Neural cell (in vitro differentiated cells): ENCODE measurements around the gene CDH4. TPM values are rescaled to one million over a fixed set of nuclear protein-coding genes. Genes with fewer than 3 reads are reported as not detected.

Experiments used
- H2AFZ ChIP-seq: fragments of 200-600, 300-800 bp; sonication (generic), shearing (Covaris generic); 2 replicates; pipeline ENCODE4 v1.6.0; 2014; ENCODE audit warnings: low read depth, mild to moderate bottlenecking, antibody characterized with exemption, low read length, moderate library complexity
- H3F3A ChIP-seq: fragments of 200-600 bp; shearing (Covaris generic); 2 replicates; pipeline ENCODE4 v1.6.1; 2016; ENCODE audit warnings: mild to moderate bottlenecking, moderate library complexity, mixed read lengths, antibody characterized with exemption, low read length; ENCODE audit not compliant: insufficient read depth, poor library complexity, severe bottlenecking
- H3K27ac ChIP-seq: fragments of 200-600, 300-800 bp; sonication (generic), shearing (Covaris generic); 2 replicates; pipeline ENCODE4 v1.5.1; 2014; ENCODE audit warnings: mild to moderate bottlenecking, low read length, moderate library complexity
- H3K27me3 ChIP-seq: fragments of 300-800, 200-600 bp; sonication (generic), shearing (Covaris generic); 2 replicates; pipeline ENCODE4 v1.6.0; 2014; ENCODE audit warnings: mild to moderate bottlenecking, low read depth, low read length, moderate library complexity; ENCODE audit not compliant: insufficient read depth
- H3K36me3 ChIP-seq: fragments of 300-800, 200-600 bp; sonication (generic), shearing (Covaris generic); 2 replicates; pipeline ENCODE4 v1.5.1; 2014; ENCODE audit warnings: mild to moderate bottlenecking, antibody characterized with exemption, low read length, moderate library complexity; ENCODE audit not compliant: insufficient read depth
- H3K4me2 ChIP-seq: fragments of 300-800, 200-600 bp; sonication (generic), shearing (Covaris generic); 2 replicates; pipeline ENCODE4 v1.6.0; 2014; ENCODE audit warnings: mild to moderate bottlenecking, low read length
- H3K4me3 ChIP-seq: fragments of 300-800, 200-600 bp; sonication (generic), shearing (Covaris generic); 2 replicates; pipeline ENCODE4 v1.5.1; 2014; ENCODE audit warnings: mild to moderate bottlenecking, low read length, moderate library complexity
- H3K79me2 ChIP-seq: fragments of 200-600 bp; shearing (Covaris generic); replicated peaks from 2 replicates; pipeline ENCODE4 v1.6.0; 2014; ENCODE audit warnings: mild to moderate bottlenecking, low read length, moderate library complexity; ENCODE audit not compliant: insufficient read depth
- H3K9ac ChIP-seq: fragments of 300-800, 200-600 bp; sonication (generic), shearing (Covaris generic); 2 replicates; pipeline ENCODE4 v1.6.1; 2016; ENCODE audit warnings: mild to moderate bottlenecking, low read length, mixed read lengths
- H3K9me2 ChIP-seq: fragments of 200-600 bp; shearing (Covaris generic); 2 replicates; pipeline ENCODE4 v1.6.1; 2016; ENCODE audit warnings: mild to moderate bottlenecking, low read length, mixed read lengths; ENCODE audit not compliant: insufficient read depth
- H3K9me3 ChIP-seq: fragments of 200-600, 300-800 bp; sonication (generic), shearing (Covaris generic); 2 replicates; pipeline ENCODE4 v1.6.1; 2016; ENCODE audit warnings: mild to moderate bottlenecking, mixed run types, low read length, moderate library complexity, mixed read lengths
- H4K20me1 ChIP-seq: fragments of 200-600 bp; shearing (Covaris generic); 2 replicates; pipeline ENCODE4 v1.6.1; 2016; ENCODE audit warnings: mild to moderate bottlenecking, mixed run types; ENCODE audit not compliant: insufficient read depth
- CTCF ChIP-seq: fragments of 450-650 bp; IDR thresholded peaks from 2 replicates; pipeline ENCODE4 v1.5.1; 2014; ENCODE audit warnings: antibody characterized with exemption, mild to moderate bottlenecking, moderate library complexity; ENCODE audit not compliant: poor library complexity, severe bottlenecking
- EP300 ChIP-seq: fragments of 450-650 bp; conservative IDR thresholded peaks from 2 replicates; pipeline ENCODE4 v1.6.1; 2014; ENCODE audit warnings: antibody characterized with exemption, mild to moderate bottlenecking, moderate library complexity; ENCODE audit not compliant: poor library complexity, severe bottlenecking
- EZH2 ChIP-seq: fragments of 200-600, 300-800 bp; shearing (Covaris generic), sonication (generic); IDR thresholded peaks from 2 replicates; pipeline ENCODE4 v1.6.1; 2014; ENCODE audit warnings: antibody characterized with exemption, low read length, borderline replicate concordance, mild to moderate bottlenecking; ENCODE audit not compliant: insufficient read depth, poor library complexity, severe bottlenecking
- MXI1 ChIP-seq: fragments of 450-650 bp; conservative IDR thresholded peaks from 2 replicates; pipeline ENCODE4 v1.6.1; 2014; ENCODE audit warnings: antibody characterized with exemption, mild to moderate bottlenecking; ENCODE audit not compliant: poor library complexity, severe bottlenecking
- POLR2AphosphoS5 ChIP-seq: IDR thresholded peaks from 2 replicates; pipeline ENCODE4 v1.6.1; 2012
- RAD21 ChIP-seq: fragments of 450-650 bp; conservative IDR thresholded peaks from 2 replicates; pipeline ENCODE4 v1.6.1; 2014; ENCODE audit warnings: antibody characterized with exemption, mild to moderate bottlenecking, moderate library complexity
- SMC3 ChIP-seq: fragments of 450-650 bp; conservative IDR thresholded peaks from 2 replicates; pipeline ENCODE4 v1.6.1; 2014; ENCODE audit warnings: antibody characterized with exemption, mild to moderate bottlenecking, moderate library complexity; ENCODE audit not compliant: poor library complexity
- TAF1 ChIP-seq: IDR thresholded peaks from 2 replicates; pipeline ENCODE4 v1.6.1; 2012; ENCODE audit warnings: low read depth
- polyA plus RNA-seq: library from polyadenylated mRNA; depleted of rRNA; stranded (reverse); fragments of >200 nt; gene quantifications from 2 replicates; pipeline ENCODE4 v1.2.3, GENCODE V29; 2014
- TF ChIP-seq, protein P1 (sequence below): IDR thresholded peaks from 2 replicates; pipeline ENCODE4 v1.6.1; 2012; ENCODE audit warnings: borderline replicate concordance

Gene CDH4
- polyA plus RNA-seq, 1 donor from 2014 or later = 24.6 TPM

- Histone ChIP-seq H2AFZ (no peak overlapping the region), H3K9ac (no peak overlapping the region), H3K36me3 (no peaks in the 10 kb centered on the region), H3K9me3 (no peaks in the 10 kb centered on the region), H3K27ac (no peak overlapping the region), H4K20me1 (no peaks in the 10 kb centered on the region), H3K4me3 (no peak overlapping the region), H3K4me2 (no peak overlapping the region), H3K79me2 (no peaks in the 10 kb centered on the region), H3F3A (no peaks in the 10 kb centered on the region), H3K9me2 (no peaks in the 10 kb centered on the region), H3K27me3 (no peaks in the 10 kb centered on the region)
- TF ChIP-seq EP300 (no peak), POLR2AphosphoS5 (no peak), SMC3 (no peak), MXI1 (no peak), RAD21 (no peak), TAF1 (no peak), CTCF (no peak), EZH2 (no peak)
- TF ChIP-seq, protein P1, sequence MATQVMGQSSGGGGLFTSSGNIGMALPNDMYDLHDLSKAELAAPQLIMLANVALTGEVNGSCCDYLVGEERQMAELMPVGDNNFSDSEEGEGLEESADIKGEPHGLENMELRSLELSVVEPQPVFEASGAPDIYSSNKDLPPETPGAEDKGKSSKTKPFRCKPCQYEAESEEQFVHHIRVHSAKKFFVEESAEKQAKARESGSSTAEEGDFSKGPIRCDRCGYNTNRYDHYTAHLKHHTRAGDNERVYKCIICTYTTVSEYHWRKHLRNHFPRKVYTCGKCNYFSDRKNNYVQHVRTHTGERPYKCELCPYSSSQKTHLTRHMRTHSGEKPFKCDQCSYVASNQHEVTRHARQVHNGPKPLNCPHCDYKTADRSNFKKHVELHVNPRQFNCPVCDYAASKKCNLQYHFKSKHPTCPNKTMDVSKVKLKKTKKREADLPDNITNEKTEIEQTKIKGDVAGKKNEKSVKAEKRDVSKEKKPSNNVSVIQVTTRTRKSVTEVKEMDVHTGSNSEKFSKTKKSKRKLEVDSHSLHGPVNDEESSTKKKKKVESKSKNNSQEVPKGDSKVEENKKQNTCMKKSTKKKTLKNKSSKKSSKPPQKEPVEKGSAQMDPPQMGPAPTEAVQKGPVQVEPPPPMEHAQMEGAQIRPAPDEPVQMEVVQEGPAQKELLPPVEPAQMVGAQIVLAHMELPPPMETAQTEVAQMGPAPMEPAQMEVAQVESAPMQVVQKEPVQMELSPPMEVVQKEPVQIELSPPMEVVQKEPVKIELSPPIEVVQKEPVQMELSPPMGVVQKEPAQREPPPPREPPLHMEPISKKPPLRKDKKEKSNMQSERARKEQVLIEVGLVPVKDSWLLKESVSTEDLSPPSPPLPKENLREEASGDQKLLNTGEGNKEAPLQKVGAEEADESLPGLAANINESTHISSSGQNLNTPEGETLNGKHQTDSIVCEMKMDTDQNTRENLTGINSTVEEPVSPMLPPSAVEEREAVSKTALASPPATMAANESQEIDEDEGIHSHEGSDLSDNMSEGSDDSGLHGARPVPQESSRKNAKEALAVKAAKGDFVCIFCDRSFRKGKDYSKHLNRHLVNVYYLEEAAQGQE = no peak
These were observed 517.3 kb downstream of the CDH4 start for GRCh38 chr20:61769286-61769832.

DNA sequence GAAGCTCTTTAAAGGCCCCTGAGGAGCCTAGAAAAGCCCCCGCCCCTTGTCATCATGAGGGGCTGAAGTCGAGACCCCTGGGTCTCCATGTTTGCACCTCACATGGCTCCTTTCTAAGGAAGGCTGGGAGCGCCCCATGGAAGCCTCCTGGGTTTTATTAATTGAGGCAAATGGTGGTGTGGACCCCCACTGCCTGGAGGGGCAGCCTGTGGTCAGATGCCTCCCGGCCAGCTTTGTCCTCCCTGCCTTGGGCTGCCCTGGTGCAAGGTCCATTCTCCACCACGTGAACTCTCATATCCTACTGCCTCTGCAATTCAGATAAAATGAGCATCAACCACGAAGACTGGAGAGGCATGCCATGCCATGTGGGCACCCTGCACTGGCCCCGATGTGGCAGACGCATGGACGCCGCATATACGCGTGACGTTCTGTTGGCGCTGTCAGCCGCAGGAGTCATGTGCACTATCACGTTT, 518.1 kb downstream of the CDH4 start:
- Histone ChIP-seq H3K79me2 (no peaks in the 10 kb centered on the region), H3K9me2 (no peaks in the 10 kb centered on the region), H3K4me3 (no peak overlapping the region), H4K20me1 (no peaks in the 10 kb centered on the region), H3K36me3 (no peaks in the 10 kb centered on the region), H3K9ac (no peak overlapping the region), H3F3A (no peaks in the 10 kb centered on the region), H2AFZ (no peak overlapping the region), H3K27ac (no peak overlapping the region), H3K4me2 (no peak overlapping the region), H3K9me3 (no peaks in the 10 kb centered on the region), H3K27me3 (no peaks in the 10 kb centered on the region)
- TF ChIP-seq, protein P1 = no peak
- TF ChIP-seq EZH2 = no peak
- no peak for TF ChIP-seq RAD21
- TF ChIP-seq EP300 = no peak
- no peak for TF ChIP-seq MXI1
- TF ChIP-seq POLR2AphosphoS5 = no peak
- no peak for TF ChIP-seq CTCF
- TF ChIP-seq TAF1 = no peak
- TF ChIP-seq SMC3 = no peak
